ENCODE data around the gene ERBB2.

- TF ChIP-seq POLR2A (IDR thresholded peaks at IDR 0.05; ENCODE audit: low read depth, low read length) (no peak), CTCF (conservative IDR thresholded peaks at IDR 0.05; ENCODE audit: low read depth, low read length) (no peak), BHLHE40 (IDR thresholded peaks at IDR 0.05; ENCODE audit: low read depth, low read length) (no peak), MXI1 (IDR thresholded peaks at IDR 0.05; ENCODE audit: borderline replicate concordance, low read depth, low read length) (no peak), USF2 (IDR thresholded peaks at IDR 0.05; ENCODE audit: low read depth, low read length) (no peak), NFE2L2 (IDR thresholded peaks at IDR 0.05; ENCODE audit: low read depth, low read length) (no peak), RCOR1 (IDR thresholded peaks at IDR 0.05; ENCODE audit: insufficient replicate concordance, low read length) (no peak), CEBPB (IDR thresholded peaks at IDR 0.05; ENCODE audit: low read depth, low read length) (no peak), RAD21 (IDR thresholded peaks at IDR 0.05; ENCODE audit: low read length) (no peak), FOS (IDR thresholded peaks at IDR 0.05; ENCODE audit: low read depth, low read length) (no peak), MAZ (IDR thresholded peaks at IDR 0.05; ENCODE audit: borderline replicate concordance, low read depth, low read length) (no peak)
Measured at GRCh38 chr17:39666601-39667261, 33.1 kb upstream of the ERBB2 start.

Data from IMR-90 (cell line).